ENCODE data around the gene SAMD15.

SAMD15 gene

GRCh38 chr14:77423423-77423822 lies 46.2 kb downstream of the SAMD15 start, which contains the start of gene NOXRED1:
Gene NOXRED1 (minus strand): TSS chr14:77423523. CDS start chr14:77422889, 634 bp downstream.
- H3K27me3 ChIP-seq (replicated peaks; ENCODE audit: control insufficient read depth, insufficient read depth, low read length), result no peaks in the 10 kb centered on the region
- DNase-seq (ENCODE audit: extremely low read depth, insufficient read length), result no peak
- no peak for TF ChIP-seq CTCF (IDR thresholded peaks at IDR 0.05; ENCODE audit: insufficient read depth, low read length, poor library complexity, severe bottlenecking)
- H3K36me3 ChIP-seq (ENCODE audit: control insufficient read depth, insufficient read depth, low read length), result peaks cover 26% of the 10 kb centered on the region
- H3K4me3 ChIP-seq (replicated peaks; ENCODE audit: low read depth, low read length), result no peak within 1 kb of the TSS

DNA sequence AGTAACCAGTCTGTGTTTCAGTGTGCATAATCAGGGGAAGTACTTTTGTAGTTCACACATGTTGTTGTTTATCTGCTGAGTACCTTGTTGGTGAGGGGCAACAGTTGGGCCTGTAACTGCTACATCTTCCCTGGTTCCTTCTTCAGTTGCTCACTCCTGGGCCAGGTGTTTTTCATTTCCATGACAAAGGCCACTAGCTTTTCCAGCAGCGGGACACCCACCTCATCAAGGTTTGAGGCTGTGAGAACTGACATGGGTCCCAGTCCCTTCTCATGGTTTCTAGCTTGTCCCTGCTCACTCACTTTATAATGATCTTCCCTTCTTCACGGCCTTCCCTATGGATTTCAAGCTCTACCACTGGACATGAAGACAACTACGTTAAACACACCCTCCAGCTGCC lies 47.7 kb downstream of the SAMD15 start:
- no peak for DNase-seq (ENCODE audit: extremely low read depth, insufficient read length)
- Histone ChIP-seq H3K27me3 (replicated peaks; ENCODE audit: control insufficient read depth, insufficient read depth, low read length) (no peaks in the 10 kb centered on the region), H3K36me3 (ENCODE audit: control insufficient read depth, insufficient read depth, low read length) (peaks cover 34% of the 10 kb centered on the region), H3K4me3 (replicated peaks; ENCODE audit: low read depth, low read length) (no peak overlapping the region)
- TF ChIP-seq CTCF (IDR thresholded peaks at IDR 0.05; ENCODE audit: insufficient read depth, low read length, poor library complexity, severe bottlenecking), result no peak

GRCh38 chr14:77426396-77426795 lies 49.2 kb downstream of the SAMD15 start:
- DNase-seq (ENCODE audit: extremely low read depth, insufficient read length), result no peak
- Histone ChIP-seq H3K4me3 (replicated peaks; ENCODE audit: low read depth, low read length) (no peak overlapping the region), H3K27me3 (replicated peaks; ENCODE audit: control insufficient read depth, insufficient read depth, low read length) (no peaks in the 10 kb centered on the region), H3K36me3 (ENCODE audit: control insufficient read depth, insufficient read depth, low read length) (peaks cover 34% of the 10 kb centered on the region)
- no peak for TF ChIP-seq CTCF (IDR thresholded peaks at IDR 0.05; ENCODE audit: insufficient read depth, low read length, poor library complexity, severe bottlenecking)

- TF ChIP-seq CTCF (IDR thresholded peaks at IDR 0.05; ENCODE audit: insufficient read depth, low read length, poor library complexity, severe bottlenecking), result no peak
- Histone ChIP-seq H3K36me3 (ENCODE audit: control insufficient read depth, insufficient read depth, low read length) (peaks cover 8% of the 10 kb centered on the region), H3K27me3 (replicated peaks; ENCODE audit: control insufficient read depth, insufficient read depth, low read length) (no peaks in the 10 kb centered on the region), H3K4me3 (replicated peaks; ENCODE audit: low read depth, low read length) (no peak overlapping the region)
- DNase-seq (ENCODE audit: extremely low read depth, insufficient read length), result no peak
Observed at GRCh38 chr14:77436042-77436441, 58.9 kb downstream of the SAMD15 start.

- no peak overlapping the region for H3K4me3 ChIP-seq (replicated peaks; ENCODE audit: low read depth, low read length)
- H3K27me3 ChIP-seq (replicated peaks; ENCODE audit: control insufficient read depth, insufficient read depth, low read length), result no peaks in the 10 kb centered on the region
- H3K36me3 ChIP-seq (ENCODE audit: control insufficient read depth, insufficient read depth, low read length), result peaks cover 14% of the 10 kb centered on the region
- TF ChIP-seq CTCF (IDR thresholded peaks at IDR 0.05; ENCODE audit: insufficient read depth, low read length, poor library complexity, severe bottlenecking), result no peak
- no peak for DNase-seq (ENCODE audit: extremely low read depth, insufficient read length)
Observed at GRCh38 chr14:77438596-77438995, 61.4 kb downstream of the SAMD15 start.

- no peak for DNase-seq (ENCODE audit: extremely low read depth, insufficient read length)
- Histone ChIP-seq H3K4me3 (replicated peaks; ENCODE audit: low read depth, low read length) (no peak overlapping the region), H3K36me3 (ENCODE audit: control insufficient read depth, insufficient read depth, low read length) (peaks cover 15% of the 10 kb centered on the region), H3K27me3 (replicated peaks; ENCODE audit: control insufficient read depth, insufficient read depth, low read length) (no peaks in the 10 kb centered on the region)
- TF ChIP-seq CTCF (IDR thresholded peaks at IDR 0.05; ENCODE audit: insufficient read depth, low read length, poor library complexity, severe bottlenecking), result no peak
Observed at GRCh38 chr14:77439861-77440260, 62.7 kb downstream of the SAMD15 start.

Measured in GM06990 (cell line).